GM23338 (cell line): ENCODE results near the gene CCBE1. TPM values are rescaled to one million over a fixed set of nuclear protein-coding genes. Genes with fewer than 3 reads are reported as not detected.

Experiments
- ATAC-seq: fragments of 200-7000 bp; cut with Tn5 transposase; 3 replicates; pipeline ENCODE4 v1.9.1; 2020
- DNase-seq: peaks from one replicate; pipeline ENCODE4 v3.0.0-alpha.2; 2015; ENCODE audit warnings: low spot score
- H2AFZ ChIP-seq: fragments of 200-600 bp; sonication (generic); 2 replicates; pipeline ENCODE4 v1.8.0; 2016; ENCODE audit warnings: antibody characterized with exemption, mild to moderate bottlenecking, moderate library complexity
- H3F3A ChIP-seq: fragments of 200-600 bp; sonication (generic); replicated peaks from 2 replicates; pipeline ENCODE4 v1.8.0; 2017; ENCODE audit warnings: antibody characterized with exemption, mixed run types, low read depth
- H3K27ac ChIP-seq: fragments of 200-600 bp; sonication (generic); 2 replicates; pipeline ENCODE4 v1.6.1; 2016; ENCODE audit warnings: low read depth
- H3K27me3 ChIP-seq: fragments of 200-600 bp; sonication (generic); 2 replicates; pipeline ENCODE4 v1.8.0; 2016; ENCODE audit warnings: mild to moderate bottlenecking, mixed run types, moderate library complexity; ENCODE audit not compliant: insufficient read depth
- H3K36me3 ChIP-seq: fragments of 200-600 bp; sonication (generic); 2 replicates; pipeline ENCODE4 v1.8.0; 2016; ENCODE audit warnings: mild to moderate bottlenecking; ENCODE audit not compliant: insufficient read depth
- H3K4me1 ChIP-seq: fragments of 200-600 bp; sonication (generic); 2 replicates; pipeline ENCODE4 v1.8.0; 2016; ENCODE audit warnings: mild to moderate bottlenecking, moderate library complexity; ENCODE audit not compliant: insufficient read depth
- H3K4me2 ChIP-seq: fragments of 200-600 bp; sonication (generic); 2 replicates; pipeline ENCODE4 v1.7.1; 2017; ENCODE audit warnings: mixed run types
- H3K4me3 ChIP-seq: fragments of 200-600 bp; sonication (generic); 2 replicates; pipeline ENCODE4 v1.6.1; 2016; ENCODE audit warnings: mixed run types
- H3K79me2 ChIP-seq: fragments of 200-600 bp; sonication (generic); replicated peaks from 2 replicates; pipeline ENCODE4 v1.8.0; 2017; ENCODE audit warnings: mild to moderate bottlenecking; ENCODE audit not compliant: insufficient read depth
- H3K9me2 ChIP-seq: fragments of 200-600 bp; sonication (generic); 2 replicates; pipeline ENCODE4 v1.8.0; 2017; ENCODE audit not compliant: insufficient read depth
- H4K20me1 ChIP-seq: fragments of 200-600 bp; sonication (generic); replicated peaks from 2 replicates; pipeline ENCODE4 v1.8.0; 2017; ENCODE audit warnings: mild to moderate bottlenecking; ENCODE audit not compliant: insufficient read depth
- H3K27ac Mint-ChIP-seq: 2 replicates; pipeline ENCODE4 v1.8.0; 2020; ENCODE audit warnings: inconsistent platforms, mild to moderate bottlenecking, moderate library complexity, mixed read lengths
- H3K27me3 Mint-ChIP-seq: 3 replicates; pipeline ENCODE4 v1.8.0; 2022; ENCODE audit warnings: low read depth, mild to moderate bottlenecking, moderate library complexity, mixed read lengths, inconsistent platforms; ENCODE audit not compliant: insufficient read depth, poor library complexity
- H3K36me3 Mint-ChIP-seq: 3 replicates; pipeline ENCODE4 v1.8.0; 2021; ENCODE audit warnings: low read depth, mild to moderate bottlenecking, inconsistent platforms, moderate library complexity, mixed read lengths
- H3K4me1 Mint-ChIP-seq: 3 replicates; pipeline ENCODE4 v1.8.0; 2020; ENCODE audit warnings: mild to moderate bottlenecking, inconsistent platforms, mixed read lengths
- H3K4me3 Mint-ChIP-seq: 3 replicates; pipeline ENCODE4 v1.8.0; 2021; ENCODE audit warnings: moderate library complexity, mild to moderate bottlenecking, inconsistent platforms, mixed read lengths
- H3K9me3 Mint-ChIP-seq: 3 replicates; pipeline ENCODE4 v1.8.0; 2020; ENCODE audit warnings: moderate library complexity, mild to moderate bottlenecking, inconsistent platforms, mixed read lengths
- CREB1 ChIP-seq: fragments of 250-450 bp; sonication (Bioruptor Pico); IDR thresholded peaks from 2 replicates; pipeline ENCODE4 v1.5.0; 2020; ENCODE audit warnings: low read depth, mild to moderate bottlenecking, moderate library complexity
- EZH2 ChIP-seq: fragments of 200-600 bp; sonication (generic); IDR thresholded peaks from one replicate; pipeline ENCODE4 v1.8.0; 2017; ENCODE audit warnings: antibody characterized with exemption, mild to moderate bottlenecking, low read depth; ENCODE audit not compliant: unreplicated experiment
- EZH2phosphoT487 ChIP-seq: fragments of 200-600 bp; sonication (generic); IDR thresholded peaks from one replicate; pipeline ENCODE4 v1.8.1; 2018; ENCODE audit warnings: antibody characterized with exemption; ENCODE audit not compliant: unreplicated experiment
- JUNB ChIP-seq: IDR thresholded peaks from one replicate; pipeline ENCODE4 v1.6.1; 2016; ENCODE audit warnings: antibody characterized with exemption; ENCODE audit not compliant: unreplicated experiment
- NANOG ChIP-seq: IDR thresholded peaks from 2 replicates; pipeline ENCODE4 v1.6.1; 2016; ENCODE audit warnings: antibody characterized with exemption, borderline replicate concordance
- POLR2AphosphoS5 ChIP-seq: IDR thresholded peaks from 2 replicates; pipeline ENCODE4 v1.6.1; 2016; ENCODE audit warnings: antibody characterized with exemption, low read depth
- STAT1 ChIP-seq: IDR thresholded peaks from one replicate; pipeline ENCODE4 v1.6.1; 2016; ENCODE audit warnings: antibody characterized with exemption; ENCODE audit not compliant: unreplicated experiment
- ZNF114 ChIP-seq: fragments of 250-450 bp; sonication (Bioruptor Pico); IDR thresholded peaks from 2 replicates; pipeline ENCODE4 v1.5.0; 2020; ENCODE audit warnings: mild to moderate bottlenecking, moderate library complexity
- ZNF331 ChIP-seq: fragments of 250-450 bp; sonication (Bioruptor Pico); IDR thresholded peaks from 2 replicates; pipeline ENCODE4 v1.5.0; 2020; ENCODE audit warnings: low read depth, mild to moderate bottlenecking, moderate library complexity
- polyA plus RNA-seq: library from polyadenylated mRNA; unstranded; fragments of >200 nt; fragmentation: Nextera tagmentation; extraction: Ambion mirVana; gene quantifications from 2 replicates; pipeline ENCODE4 v1.2.1, GENCODE V29; 2016
- total RNA-seq: library from RNA; depleted of rRNA; stranded (reverse); fragments of >200 nt; shearing (Covaris generic); gene quantifications from 2 replicates; pipeline ENCODE4 v1.2.3, GENCODE V29; 2014
- TF ChIP-seq, protein P1 (sequence below): IDR thresholded peaks from 2 replicates; pipeline ENCODE4 v1.6.1; 2016; ENCODE audit warnings: antibody characterized with exemption
- TF ChIP-seq, protein P2 (sequence below), 2 experiments: fragments of 200-600 bp in 1 of 2; sonication (generic) in 1 of 2; conservative IDR thresholded peaks; 2 replicates each; pipeline versions ENCODE4 v1.5.1 to v1.6.1; 2016 to 2017; ENCODE audit warnings: antibody characterized with exemption in 2 of 2, low read depth in 2 of 2, mild to moderate bottlenecking in 2 of 2, moderate library complexity in 1 of 2
- TF ChIP-seq, protein P3 (sequence below): IDR thresholded peaks from one replicate; pipeline ENCODE4 v1.6.1; 2018; ENCODE audit warnings: antibody characterized with exemption; ENCODE audit not compliant: unreplicated experiment

Gene CCBE1
- total and polyA plus RNA-seq, 2 experiments from 2014 or later: 2.1 to 2.6 TPM

DNA sequence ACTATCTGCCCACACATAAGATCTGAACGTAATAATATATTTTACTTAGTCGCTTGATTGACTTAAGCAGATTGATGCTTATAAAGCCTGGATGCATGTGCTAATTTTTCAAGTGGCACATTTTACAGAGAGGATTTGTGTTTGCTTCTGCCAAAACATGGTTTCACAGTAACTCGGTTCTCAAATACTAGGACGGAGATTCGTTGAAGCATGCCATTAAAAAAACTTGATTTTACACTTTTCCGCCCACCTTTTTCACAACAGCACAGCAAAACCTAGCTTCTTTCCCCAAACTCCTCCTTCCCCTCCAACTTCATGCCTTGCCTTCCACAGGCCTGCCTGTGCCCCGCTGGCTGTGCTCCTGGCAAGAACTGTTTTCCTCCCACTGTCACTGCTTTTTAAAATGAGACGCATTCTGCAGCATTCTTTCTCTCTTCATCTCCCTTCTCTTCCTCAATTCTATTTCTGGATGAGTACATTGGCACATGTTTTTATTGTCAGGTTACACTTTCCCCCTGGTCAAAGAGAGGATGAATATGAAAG is 283.0 kb downstream of the CCBE1 start (continued):
- TF ChIP-seq STAT1: no peak
- no peak for TF ChIP-seq JUNB
- TF ChIP-seq NANOG: no peak
- TF ChIP-seq ZNF331 (CRISPR knock-in tag): no peak
- TF ChIP-seq, protein P1, sequence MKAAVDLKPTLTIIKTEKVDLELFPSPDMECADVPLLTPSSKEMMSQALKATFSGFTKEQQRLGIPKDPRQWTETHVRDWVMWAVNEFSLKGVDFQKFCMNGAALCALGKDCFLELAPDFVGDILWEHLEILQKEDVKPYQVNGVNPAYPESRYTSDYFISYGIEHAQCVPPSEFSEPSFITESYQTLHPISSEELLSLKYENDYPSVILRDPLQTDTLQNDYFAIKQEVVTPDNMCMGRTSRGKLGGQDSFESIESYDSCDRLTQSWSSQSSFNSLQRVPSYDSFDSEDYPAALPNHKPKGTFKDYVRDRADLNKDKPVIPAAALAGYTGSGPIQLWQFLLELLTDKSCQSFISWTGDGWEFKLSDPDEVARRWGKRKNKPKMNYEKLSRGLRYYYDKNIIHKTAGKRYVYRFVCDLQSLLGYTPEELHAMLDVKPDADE: no peak
- TF ChIP-seq, protein P2, sequence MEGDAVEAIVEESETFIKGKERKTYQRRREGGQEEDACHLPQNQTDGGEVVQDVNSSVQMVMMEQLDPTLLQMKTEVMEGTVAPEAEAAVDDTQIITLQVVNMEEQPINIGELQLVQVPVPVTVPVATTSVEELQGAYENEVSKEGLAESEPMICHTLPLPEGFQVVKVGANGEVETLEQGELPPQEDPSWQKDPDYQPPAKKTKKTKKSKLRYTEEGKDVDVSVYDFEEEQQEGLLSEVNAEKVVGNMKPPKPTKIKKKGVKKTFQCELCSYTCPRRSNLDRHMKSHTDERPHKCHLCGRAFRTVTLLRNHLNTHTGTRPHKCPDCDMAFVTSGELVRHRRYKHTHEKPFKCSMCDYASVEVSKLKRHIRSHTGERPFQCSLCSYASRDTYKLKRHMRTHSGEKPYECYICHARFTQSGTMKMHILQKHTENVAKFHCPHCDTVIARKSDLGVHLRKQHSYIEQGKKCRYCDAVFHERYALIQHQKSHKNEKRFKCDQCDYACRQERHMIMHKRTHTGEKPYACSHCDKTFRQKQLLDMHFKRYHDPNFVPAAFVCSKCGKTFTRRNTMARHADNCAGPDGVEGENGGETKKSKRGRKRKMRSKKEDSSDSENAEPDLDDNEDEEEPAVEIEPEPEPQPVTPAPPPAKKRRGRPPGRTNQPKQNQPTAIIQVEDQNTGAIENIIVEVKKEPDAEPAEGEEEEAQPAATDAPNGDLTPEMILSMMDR (conservative IDR thresholded peaks at IDR 0.05; ENCODE audit: low read depth in 2 of 2): no peak

DNA sequence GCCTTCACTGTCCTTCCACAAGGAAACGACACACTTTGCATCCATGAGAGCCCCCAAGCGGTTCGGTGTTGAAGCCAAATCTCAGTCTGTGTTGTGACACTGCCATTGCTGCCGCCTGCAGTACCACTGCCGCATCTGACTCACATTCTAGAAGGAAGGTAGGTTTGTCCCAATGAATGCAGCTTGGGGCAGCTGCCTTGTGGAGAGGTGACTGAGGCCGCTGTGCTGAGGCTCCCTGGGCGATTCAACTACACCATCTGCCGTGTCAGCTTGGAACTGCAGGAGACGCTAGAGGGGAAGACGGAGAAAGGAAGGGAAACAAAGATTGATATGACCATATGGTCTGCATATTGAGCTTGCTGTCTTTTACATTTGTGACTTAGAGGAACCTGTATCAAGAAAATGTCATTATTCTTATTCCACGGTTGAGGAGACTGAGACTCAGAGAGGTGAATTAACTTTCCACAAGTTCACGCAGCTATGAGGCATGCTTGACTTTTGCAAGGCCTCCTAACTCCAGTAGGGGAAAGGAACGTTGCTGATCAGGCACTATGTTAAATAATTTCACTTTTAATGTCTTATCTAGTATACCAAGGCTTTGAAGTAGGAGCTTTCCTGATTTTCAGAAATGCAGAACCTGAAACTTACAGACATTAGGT is 294.7 kb downstream of the CCBE1 start:
- no peaks in the 10 kb centered on the region for H3K36me3 Mint-ChIP-seq
- H3K4me3 Mint-ChIP-seq: no peak overlapping the region
- H3K4me2 ChIP-seq: no peak overlapping the region
- no peaks in the 10 kb centered on the region for H3K36me3 ChIP-seq
- ATAC-seq (peak; percentile 100), DNase-seq (peak; percentile 97)
- H3F3A ChIP-seq: no peaks in the 10 kb centered on the region
- H2AFZ ChIP-seq: no peak overlapping the region
- H3K27me3 ChIP-seq: no peaks in the 10 kb centered on the region
- no peak overlapping the region for H3K4me3 ChIP-seq
- no peaks in the 10 kb centered on the region; the same call in 2 of the 3 replicates for H3K4me1 Mint-ChIP-seq
- H3K27ac Mint-ChIP-seq: no peak overlapping the region
- H3K9me3 Mint-ChIP-seq: peaks cover 3% of the 10 kb centered on the region; the same call in 1 of the 3 replicates
- no peaks in the 10 kb centered on the region for H4K20me1 ChIP-seq
- H3K27me3 Mint-ChIP-seq: no peaks in the 10 kb centered on the region
- H3K79me2 ChIP-seq: no peaks in the 10 kb centered on the region
- no peaks in the 10 kb centered on the region for H3K9me2 ChIP-seq
- H3K27ac ChIP-seq: no peak overlapping the region
- H3K4me1 ChIP-seq: no peaks in the 10 kb centered on the region
- TF ChIP-seq EZH2 (no peak), CREB1 (CRISPR knock-in tag) (0 out of 2 replicates have a peak, but pooled peaks have one; percentile 31), ZNF114 (CRISPR knock-in tag) (no peak), ZNF331 (CRISPR knock-in tag) (no peak), EZH2phosphoT487 (no peak), JUNB (no peak), NANOG (no peak), POLR2AphosphoS5 (no peak)
- TF ChIP-seq, protein P3, sequence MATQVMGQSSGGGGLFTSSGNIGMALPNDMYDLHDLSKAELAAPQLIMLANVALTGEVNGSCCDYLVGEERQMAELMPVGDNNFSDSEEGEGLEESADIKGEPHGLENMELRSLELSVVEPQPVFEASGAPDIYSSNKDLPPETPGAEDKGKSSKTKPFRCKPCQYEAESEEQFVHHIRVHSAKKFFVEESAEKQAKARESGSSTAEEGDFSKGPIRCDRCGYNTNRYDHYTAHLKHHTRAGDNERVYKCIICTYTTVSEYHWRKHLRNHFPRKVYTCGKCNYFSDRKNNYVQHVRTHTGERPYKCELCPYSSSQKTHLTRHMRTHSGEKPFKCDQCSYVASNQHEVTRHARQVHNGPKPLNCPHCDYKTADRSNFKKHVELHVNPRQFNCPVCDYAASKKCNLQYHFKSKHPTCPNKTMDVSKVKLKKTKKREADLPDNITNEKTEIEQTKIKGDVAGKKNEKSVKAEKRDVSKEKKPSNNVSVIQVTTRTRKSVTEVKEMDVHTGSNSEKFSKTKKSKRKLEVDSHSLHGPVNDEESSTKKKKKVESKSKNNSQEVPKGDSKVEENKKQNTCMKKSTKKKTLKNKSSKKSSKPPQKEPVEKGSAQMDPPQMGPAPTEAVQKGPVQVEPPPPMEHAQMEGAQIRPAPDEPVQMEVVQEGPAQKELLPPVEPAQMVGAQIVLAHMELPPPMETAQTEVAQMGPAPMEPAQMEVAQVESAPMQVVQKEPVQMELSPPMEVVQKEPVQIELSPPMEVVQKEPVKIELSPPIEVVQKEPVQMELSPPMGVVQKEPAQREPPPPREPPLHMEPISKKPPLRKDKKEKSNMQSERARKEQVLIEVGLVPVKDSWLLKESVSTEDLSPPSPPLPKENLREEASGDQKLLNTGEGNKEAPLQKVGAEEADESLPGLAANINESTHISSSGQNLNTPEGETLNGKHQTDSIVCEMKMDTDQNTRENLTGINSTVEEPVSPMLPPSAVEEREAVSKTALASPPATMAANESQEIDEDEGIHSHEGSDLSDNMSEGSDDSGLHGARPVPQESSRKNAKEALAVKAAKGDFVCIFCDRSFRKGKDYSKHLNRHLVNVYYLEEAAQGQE: no peak
- TF ChIP-seq, protein P2 (conservative IDR thresholded peaks at IDR 0.05; ENCODE audit: low read depth in 2 of 2): peak; percentile 93 to 94
